Endothelial cell of umbilical vein (primary cell): ENCODE results near the gene CPNE2. TPM values are rescaled to one million over a fixed set of nuclear protein-coding genes. Genes with fewer than 3 reads are reported as not detected.

Experiments
- BruUV-seq: library from RNA; stranded (reverse); fragments of 400-500 nt; replicated peaks from 2 replicates; lab custom pipeline; 2021; lab: Mats Ljungman, UMichigan
- CTCF ChIA-PET: fragments of 300-600, 350-600 bp; sonication (Branson Sonifier 250); formaldehyde crosslinking; loops from one replicate; lab custom pipeline; 2021; ENCODE audit warnings: antibody characterized with exemption, inconsistent platforms; lab: Charles Lee
- POLR2A ChIA-PET: fragments of 300-600, 350-600 bp; sonication (Branson Sonifier 250); formaldehyde crosslinking; loops from one replicate; lab custom pipeline; 2021; ENCODE audit warnings: antibody characterized with exemption, inconsistent platforms; lab: Charles Lee
- DNase-seq: peaks from one replicate; pipeline ENCODE4 v3.0.0-alpha.2; 2011; ENCODE audit warnings: low read depth, low spot score
- FAIRE-seq: peaks from 2 replicates; lab custom pipeline; 2011; peaks lifted over from hg19 to GRCh38; lab: Jason Lieb, UNC
- H2AFZ ChIP-seq: 2 replicates; pipeline ENCODE4 v1.6.0; 2012; ENCODE audit warnings: low read depth, low read length, control low read depth, inconsistent platforms
- H3K27ac ChIP-seq: 2 replicates; pipeline ENCODE4 v1.5.1; 2011; ENCODE audit warnings: low read depth, mild to moderate bottlenecking, control low read depth, low read length, moderate library complexity; ENCODE audit not compliant: insufficient read depth
- H3K27me3 ChIP-seq, 2 experiments: 2 replicates each; pipeline versions ENCODE4 v1.6.0 to v1.6.1; 2011; ENCODE audit warnings: low read length in 2 of 2, mixed read lengths in 1 of 2; ENCODE audit not compliant: control insufficient read depth in 2 of 2, insufficient read depth in 2 of 2
- H3K36me3 ChIP-seq, 2 experiments: 2 replicates in 1 of 2; 3 replicates in 1 of 2; pipeline ENCODE4 v1.5.1; 2011; ENCODE audit warnings: low read length in 2 of 2, mild to moderate bottlenecking in 1 of 2, moderate library complexity in 1 of 2; ENCODE audit not compliant: control insufficient read depth in 2 of 2, insufficient read depth in 2 of 2; ENCODE audit errors: extremely low read depth in 1 of 2
- H3K4me1 ChIP-seq: 3 replicates; pipeline ENCODE4 v1.5.1; 2011; ENCODE audit warnings: mild to moderate bottlenecking, low read length; ENCODE audit not compliant: control insufficient read depth, insufficient read depth; ENCODE audit errors: extremely low read depth
- H3K4me2 ChIP-seq: 2 replicates; pipeline ENCODE4 v1.6.1; 2011; ENCODE audit warnings: low read length, control low read depth, mixed read lengths; ENCODE audit not compliant: insufficient read depth
- H3K4me3 ChIP-seq, 3 experiments: fragments of 200-600 bp in 1 of 3; sonication (generic), shearing (Covaris generic) in 1 of 3; replicated peaks in 1 of 3; 2 replicates each; pipeline ENCODE4 v1.5.1; 2011 to 2016; ENCODE audit warnings: control low read depth in 3 of 3, low read length in 3 of 3, mild to moderate bottlenecking in 2 of 3, inconsistent platforms in 1 of 3, low read depth in 1 of 3, moderate library complexity in 1 of 3; ENCODE audit not compliant: insufficient read depth in 1 of 3
- H3K79me2 ChIP-seq: 2 replicates; pipeline ENCODE4 v1.6.0; 2012; ENCODE audit warnings: low read length, inconsistent platforms; ENCODE audit not compliant: control insufficient read depth, insufficient read depth
- H3K9ac ChIP-seq: replicated peaks from 2 replicates; pipeline ENCODE3; 2011; ENCODE audit warnings: low read length, control low read depth; ENCODE audit not compliant: insufficient read depth; ENCODE audit errors: extremely low read depth
- H3K9me1 ChIP-seq: replicated peaks from 3 replicates; pipeline ENCODE4 v1.6.0; 2011; ENCODE audit warnings: mild to moderate bottlenecking, low read length; ENCODE audit not compliant: control insufficient read depth, insufficient read depth; ENCODE audit errors: extremely low read depth
- H3K9me3 ChIP-seq: replicated peaks from 2 replicates; pipeline ENCODE4 v1.5.1; 2012; ENCODE audit warnings: low read length, inconsistent platforms; ENCODE audit not compliant: control insufficient read depth, insufficient read depth
- H4K20me1 ChIP-seq: replicated peaks from 2 replicates; pipeline ENCODE3; 2011; ENCODE audit warnings: mild to moderate bottlenecking, low read length; ENCODE audit not compliant: control insufficient read depth, insufficient read depth; ENCODE audit errors: extremely low read depth
- CTCF ChIP-seq, 2 donors: IDR thresholded peaks; 1 replicate in 1 of 2; 2 replicates in 1 of 2; pipeline ENCODE4 v1.5.1; 2011; ENCODE audit warnings: low read length in 2 of 2, mild to moderate bottlenecking in 2 of 2, moderate library complexity in 2 of 2, control low read depth in 1 of 2, inconsistent platforms in 1 of 2, low read depth in 1 of 2; ENCODE audit not compliant: insufficient read depth in 1 of 2; ENCODE audit errors: extremely low read depth in 1 of 2
- EZH2 ChIP-seq: IDR thresholded peaks from 2 replicates; pipeline ENCODE4 v1.6.1; 2012; ENCODE audit warnings: borderline replicate concordance, low read depth, mild to moderate bottlenecking, moderate library complexity, low read length, inconsistent platforms; ENCODE audit not compliant: severe bottlenecking
- FOS ChIP-seq: IDR thresholded peaks from 2 replicates; pipeline ENCODE4 v1.6.1; 2011; ENCODE audit warnings: mild to moderate bottlenecking, low read length, moderate library complexity, borderline replicate concordance; ENCODE audit not compliant: insufficient read depth
- GATA2 ChIP-seq: IDR thresholded peaks from 2 replicates; pipeline ENCODE4 v1.7.0; 2011; ENCODE audit warnings: low read depth, mild to moderate bottlenecking, moderate library complexity, mixed read lengths, low read length; ENCODE audit not compliant: insufficient read length, insufficient read depth
- JUN ChIP-seq: IDR thresholded peaks from 2 replicates; pipeline ENCODE4 v1.6.1; 2011; ENCODE audit warnings: borderline replicate concordance, low read depth; ENCODE audit not compliant: insufficient read length, insufficient read depth
- MAX ChIP-seq: IDR thresholded peaks from 2 replicates; pipeline ENCODE4 v1.6.1; 2011; ENCODE audit not compliant: insufficient read depth, insufficient read length
- MYC ChIP-seq: IDR thresholded peaks from one replicate; pipeline ENCODE4 v1.6.1; 2011; ENCODE audit warnings: mild to moderate bottlenecking, low read depth, low read length
- POLR2A ChIP-seq: IDR thresholded peaks from 2 replicates; pipeline ENCODE4 v1.6.1; 2012; ENCODE audit warnings: low read depth, mild to moderate bottlenecking, control low read depth, low read length
- POLR2AphosphoS5 ChIP-seq: IDR thresholded peaks from 2 replicates; pipeline ENCODE4 v1.6.1; 2012; ENCODE audit warnings: low read depth, mild to moderate bottlenecking, control low read depth, low read length, moderate library complexity; ENCODE audit not compliant: insufficient read depth
- dilution Hi-C: fragments of 300-500 bp; cut with MboI; formaldehyde crosslinking; loops from one replicate; pipeline ENCODE4 v1.15.0; 2019; ENCODE audit warnings: low sequenced_read_pairs; ENCODE audit not compliant: extremely low pct_ligation_motif_present
- intact Hi-C: fragments of 100-400 bp; cut with micrococcal nuclease; formaldehyde crosslinking; loops from one replicate; pipeline ENCODE4 v1.10.0; 2022
- polyA plus RNA-seq, 4 experiments: library from polyadenylated mRNA; depleted of rRNA in 3 of 4; stranded (reverse) in 3 of 4; unstranded in 1 of 4; fragments of >200 nt; gene quantifications; 2 replicates each; pipeline versions ENCODE4 v1.2.1 to v1.2.3, GENCODE V29; 2011 to 2012; ENCODE audit warnings: missing spikeins in 1 of 4
- total RNA-seq: library from RNA; stranded (reverse); gene quantifications from 2 replicates; pipeline ENCODE4 v1.2.3, GENCODE V29; 2021

Gene CPNE2
- total and polyA plus RNA-seq, 2 donors (not counting 3 experiments of a cell fraction or from before 2014, with no cell fraction given), result 91.9 to 187 TPM

GRCh38 chr16:57089406-57089805 is 3.0 kb upstream of the CPNE2 start:
- Histone ChIP-seq H3K4me3 (no peak overlapping the region), H3K27me3 (no peaks in the 10 kb centered on the region), H2AFZ (no peak overlapping the region), H3K36me3 (no peaks in the 10 kb centered on the region), H3K4me2 (no peak overlapping the region), H3K27ac (no peak overlapping the region), H3K9me3 (no peaks in the 10 kb centered on the region), H3K79me2 (peaks cover 12% of the 10 kb centered on the region), H3K9ac (no peak overlapping the region), H4K20me1 (no peaks in the 10 kb centered on the region), H3K4me1 (peaks cover 21% of the 10 kb centered on the region), H3K9me1 (no peaks in the 10 kb centered on the region)
- intact Hi-C loops, result no loop called here
- CTCF ChIA-PET, result no interaction called here
- no peak for FAIRE-seq
- POLR2A ChIA-PET, result no interaction called here
- BruUV-seq, result no TSS peak
- TF ChIP-seq FOS (no peak), EZH2 (no peak), CTCF (IDR thresholded peaks at IDR 0.05; ENCODE audit: extremely low read depth in 1 of 2, insufficient read depth in 1 of 2, low read depth in 1 of 2, low read length in 2 of 2) (no peak), MYC (no peak), JUN (no peak), POLR2AphosphoS5 (no peak), MAX (no peak), POLR2A (no peak), GATA2 (no peak)
- dilution Hi-C loops, result no loop called here
- DNase-seq, result no peak
